SK-N-SH (cell line): ENCODE measurements around the gene PKNOX2. TPM values are rescaled to one million over a fixed set of nuclear protein-coding genes. Genes with fewer than 3 reads are reported as not detected.

Experiments used
- CTCF ChIA-PET: fragments of 300-600, 350-600 bp; formaldehyde crosslinking; extraction: SDS; loops from one replicate; lab custom pipeline; 2021; lab: Yijun Ruan, JAX
- POLR2A ChIA-PET: fragments of 350-600 bp; sonication (Branson Sonifier 250); formaldehyde crosslinking; extraction: SDS; loops from one replicate; lab custom pipeline; 2020; ENCODE audit warnings: antibody characterized with exemption, inconsistent platforms; lab: Yijun Ruan, JAX
- DNase-seq: peaks from one replicate; pipeline ENCODE4 v3.0.0; 2012
- H2AFZ ChIP-seq: fragments of 200-600 bp; sonication (generic); 2 replicates; pipeline ENCODE4 v1.8.1; 2016; ENCODE audit warnings: antibody characterized with exemption, mild to moderate bottlenecking, low read depth
- H3F3A ChIP-seq: fragments of 200-600 bp; sonication (generic); replicated peaks from 2 replicates; pipeline ENCODE3; 2016; ENCODE audit warnings: antibody characterized with exemption, mild to moderate bottlenecking; ENCODE audit not compliant: insufficient read depth
- H3K27ac ChIP-seq, 2 experiments: fragments of 200-500 bp in 1 of 2; fragments of 200-600 bp in 1 of 2; sonication (Bioruptor generic) in 1 of 2; sonication (generic), shearing (Covaris generic) in 1 of 2; 2 replicates each; pipeline versions ENCODE4 v1.5.1 to v1.6.1; 2014 to 2016; ENCODE audit warnings: low read depth in 2 of 2, inconsistent platforms in 1 of 2, low read length in 1 of 2, mild to moderate bottlenecking in 1 of 2, mixed read lengths in 1 of 2
- H3K27me3 ChIP-seq: fragments of 200-600 bp; sonication (generic), shearing (Covaris generic); 2 replicates; pipeline ENCODE4 v1.6.1; 2016; ENCODE audit warnings: mixed run types; ENCODE audit not compliant: insufficient read depth
- H3K36me3 ChIP-seq, 2 experiments: fragments of 200-500 bp in 1 of 2; fragments of 200-600 bp in 1 of 2; sonication (Bioruptor generic) in 1 of 2; sonication (generic) in 1 of 2; replicated peaks in 1 of 2; 2 replicates each; pipeline versions ENCODE3 to v1.5.1; 2014 to 2016; ENCODE audit warnings: low read length in 1 of 2, mild to moderate bottlenecking in 1 of 2; ENCODE audit not compliant: insufficient read depth in 2 of 2, control insufficient read depth in 1 of 2
- H3K4me1 ChIP-seq, 2 experiments: fragments of 200-500 bp in 1 of 2; fragments of 200-600 bp in 1 of 2; sonication (Bioruptor generic) in 1 of 2; sonication (generic), shearing (Covaris generic) in 1 of 2; 2 replicates each; pipeline versions ENCODE4 v1.5.1 to v1.6.1; 2014 to 2016; ENCODE audit warnings: low read depth in 1 of 2, low read length in 1 of 2, mixed run types in 1 of 2; ENCODE audit not compliant: insufficient read depth in 2 of 2, control insufficient read depth in 1 of 2
- H3K4me2 ChIP-seq: fragments of 200-600 bp; sonication (generic), shearing (Covaris generic); 2 replicates; pipeline ENCODE4 v1.6.1; 2017; ENCODE audit warnings: mixed run types
- H3K4me3 ChIP-seq, 2 experiments: fragments of 200-500 bp in 1 of 2; fragments of 200-600 bp in 1 of 2; sonication (Bioruptor generic) in 1 of 2; sonication (generic), shearing (Covaris generic) in 1 of 2; 2 replicates each; pipeline versions ENCODE4 v1.5.1 to v1.8.1; 2014 to 2016; ENCODE audit warnings: low read depth in 2 of 2, inconsistent platforms in 1 of 2, low read length in 1 of 2, mild to moderate bottlenecking in 1 of 2, mixed read lengths in 1 of 2, moderate library complexity in 1 of 2
- H3K79me2 ChIP-seq: fragments of 200-600 bp; sonication (generic); 2 replicates; pipeline ENCODE4 v1.8.1; 2017; ENCODE audit warnings: mild to moderate bottlenecking; ENCODE audit not compliant: insufficient read depth
- H3K9ac ChIP-seq: fragments of 200-600 bp; sonication (generic); 2 replicates; pipeline ENCODE4 v1.6.1; 2017; ENCODE audit warnings: mixed run types
- H3K9me2 ChIP-seq: fragments of 200-600 bp; sonication (generic); 2 replicates; pipeline ENCODE4 v1.6.1; 2017; ENCODE audit warnings: mixed run types
- H3K9me3 ChIP-seq: fragments of 200-600 bp; sonication (generic); 2 replicates; pipeline ENCODE4 v1.6.1; 2017; ENCODE audit warnings: mixed run types, mild to moderate bottlenecking, moderate library complexity
- H4K20me1 ChIP-seq: fragments of 200-600 bp; sonication (generic); 2 replicates; pipeline ENCODE4 v1.6.1; 2017; ENCODE audit warnings: mild to moderate bottlenecking, mixed run types; ENCODE audit not compliant: insufficient read depth
- CHD2 ChIP-seq: fragments of 150-350 bp; IDR thresholded peaks from 2 replicates; pipeline ENCODE4 v1.6.1; 2018; ENCODE audit warnings: low read length; ENCODE audit not compliant: partially characterized antibody
- ELF1 ChIP-seq: IDR thresholded peaks from 2 replicates; pipeline ENCODE4 v1.4.0; 2012
- EZH2phosphoT487 ChIP-seq: fragments of 200-600 bp; sonication (generic); IDR thresholded peaks from 2 replicates; pipeline ENCODE4 v1.6.1; 2017; ENCODE audit warnings: low read depth, mixed run types, mild to moderate bottlenecking, antibody characterized with exemption, moderate library complexity, borderline replicate concordance
- FOXM1 ChIP-seq: IDR thresholded peaks from 2 replicates; pipeline ENCODE4 v1.4.0; 2012; ENCODE audit warnings: low read depth, mild to moderate bottlenecking
- GATA2 ChIP-seq: sonication (generic); formaldehyde crosslinking; IDR thresholded peaks from 2 replicates; pipeline ENCODE4 v1.5.0; 2020; ENCODE audit warnings: mild to moderate bottlenecking, missing genetic modification reagents
- JUND ChIP-seq: IDR thresholded peaks from 2 replicates; pipeline ENCODE4 v1.4.0; 2012
- MXI1 ChIP-seq: IDR thresholded peaks from 2 replicates; pipeline ENCODE4 v1.6.1; 2012; ENCODE audit warnings: mild to moderate bottlenecking, low read depth, low read length, improper control_type of control experiment
- POLR2AphosphoS5 ChIP-seq: IDR thresholded peaks from 2 replicates; pipeline ENCODE4 v1.6.1; 2012; ENCODE audit warnings: low read depth, low read length
- RCOR1 ChIP-seq: fragments of 150-350 bp; IDR thresholded peaks from 2 replicates; pipeline ENCODE4 v1.6.1; 2017; ENCODE audit warnings: antibody characterized with exemption, low read length
- TCF12 ChIP-seq: IDR thresholded peaks from 2 replicates; pipeline ENCODE4 v1.4.0; 2012
- TEAD4 ChIP-seq: IDR thresholded peaks from 2 replicates; pipeline ENCODE4 v1.4.0; 2012; ENCODE audit warnings: mild to moderate bottlenecking, borderline replicate concordance; ENCODE audit not compliant: insufficient read depth
- YY1 ChIP-seq: IDR thresholded peaks from 2 replicates; pipeline ENCODE4 v1.4.0; 2012; ENCODE audit warnings: low read depth, mild to moderate bottlenecking
- WGBS: methylation state at CpG from one replicate; pipeline ENCODE4 v1.1.6; 2017; ENCODE audit warnings: low lambda C conversion rate; 5-methylcytosine and 5-hydroxymethylcytosine counted together
- polyA plus RNA-seq, 3 experiments: library from polyadenylated mRNA; depleted of rRNA; stranded (reverse); fragments of >200 nt; gene quantifications; 2 replicates each; pipeline ENCODE4 v1.2.3, GENCODE V29; 2012
- TF ChIP-seq, protein P1 (sequence below): fragments of 200-600 bp; sonication (generic); IDR thresholded peaks from 2 replicates; pipeline ENCODE4 v1.6.1; 2017; ENCODE audit warnings: antibody characterized with exemption, mild to moderate bottlenecking, moderate library complexity
- TF ChIP-seq, protein P2 (sequence below): fragments of 150-350 bp; IDR thresholded peaks from 2 replicates; pipeline ENCODE4 v1.6.1; 2016; ENCODE audit warnings: mild to moderate bottlenecking, low read depth, low read length
- TF ChIP-seq, protein P3 (sequence below): IDR thresholded peaks from 2 replicates; pipeline ENCODE4 v1.4.0; 2012; ENCODE audit warnings: low read depth, borderline replicate concordance

The PKNOX2 gene
- polyA plus RNA-seq, 1 of the 3 experiments (the other 2 are of a cell fraction), result 0.02 TPM

DNA sequence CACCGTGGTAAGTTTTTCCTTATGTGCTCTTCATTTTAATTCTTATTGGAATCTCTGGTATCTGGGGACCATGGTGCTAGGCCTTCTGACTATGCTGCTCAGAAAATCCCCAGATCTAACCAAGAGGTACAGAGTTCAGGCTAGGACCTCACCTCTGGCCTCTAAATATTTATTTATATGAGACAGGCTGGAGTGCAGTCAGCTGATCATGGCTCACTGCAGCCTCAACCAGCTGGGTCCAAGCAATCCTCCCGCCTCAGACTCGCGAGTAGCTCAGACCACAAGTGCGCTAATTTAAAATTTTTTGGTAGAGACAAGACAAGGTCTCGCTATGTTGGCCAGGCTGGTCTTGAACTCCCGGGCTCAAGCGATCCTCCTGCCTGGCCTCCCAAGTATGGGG lies 38.4 kb downstream of the PKNOX2 start:
- WGBS, result 74% methylated on average over 8 of the region's 8 CpGs
- H3K9me3 ChIP-seq, result no peaks in the 10 kb centered on the region
- no peak overlapping the region for H3K27ac ChIP-seq
- no peak overlapping the region for H2AFZ ChIP-seq
- no peak overlapping the region for H3K4me2 ChIP-seq
- no peaks in the 10 kb centered on the region for H3F3A ChIP-seq
- H3K36me3 ChIP-seq, result no peaks in the 10 kb centered on the region
- TF ChIP-seq POLR2AphosphoS5 (no peak), FOXM1 (no peak), CHD2 (no peak)
- TF ChIP-seq, protein P1, sequence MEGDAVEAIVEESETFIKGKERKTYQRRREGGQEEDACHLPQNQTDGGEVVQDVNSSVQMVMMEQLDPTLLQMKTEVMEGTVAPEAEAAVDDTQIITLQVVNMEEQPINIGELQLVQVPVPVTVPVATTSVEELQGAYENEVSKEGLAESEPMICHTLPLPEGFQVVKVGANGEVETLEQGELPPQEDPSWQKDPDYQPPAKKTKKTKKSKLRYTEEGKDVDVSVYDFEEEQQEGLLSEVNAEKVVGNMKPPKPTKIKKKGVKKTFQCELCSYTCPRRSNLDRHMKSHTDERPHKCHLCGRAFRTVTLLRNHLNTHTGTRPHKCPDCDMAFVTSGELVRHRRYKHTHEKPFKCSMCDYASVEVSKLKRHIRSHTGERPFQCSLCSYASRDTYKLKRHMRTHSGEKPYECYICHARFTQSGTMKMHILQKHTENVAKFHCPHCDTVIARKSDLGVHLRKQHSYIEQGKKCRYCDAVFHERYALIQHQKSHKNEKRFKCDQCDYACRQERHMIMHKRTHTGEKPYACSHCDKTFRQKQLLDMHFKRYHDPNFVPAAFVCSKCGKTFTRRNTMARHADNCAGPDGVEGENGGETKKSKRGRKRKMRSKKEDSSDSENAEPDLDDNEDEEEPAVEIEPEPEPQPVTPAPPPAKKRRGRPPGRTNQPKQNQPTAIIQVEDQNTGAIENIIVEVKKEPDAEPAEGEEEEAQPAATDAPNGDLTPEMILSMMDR, result no peak
- H3K9ac ChIP-seq, result no peak overlapping the region
- ChIA-PET POLR2A (no interaction called here), CTCF (interaction anchor here (0.6 to 3.1 kb wide), 2 partner anchors 143 to 237 kb away, joined by 4 to 10 read pairs; no protein-coding TSS in a partner anchor)
- H4K20me1 ChIP-seq, result no peaks in the 10 kb centered on the region
- H3K27me3 ChIP-seq, result no peaks in the 10 kb centered on the region
- H3K79me2 ChIP-seq, result no peaks in the 10 kb centered on the region
- DNase-seq, result no peak
- H3K4me1 ChIP-seq, result peaks cover 0 to 2% of the 10 kb centered on the region in 2 experiments; a peak in 1 of 4 replicates
- H3K4me3 ChIP-seq, result no peak overlapping the region
- H3K9me2 ChIP-seq, result no peaks in the 10 kb centered on the region

DNA sequence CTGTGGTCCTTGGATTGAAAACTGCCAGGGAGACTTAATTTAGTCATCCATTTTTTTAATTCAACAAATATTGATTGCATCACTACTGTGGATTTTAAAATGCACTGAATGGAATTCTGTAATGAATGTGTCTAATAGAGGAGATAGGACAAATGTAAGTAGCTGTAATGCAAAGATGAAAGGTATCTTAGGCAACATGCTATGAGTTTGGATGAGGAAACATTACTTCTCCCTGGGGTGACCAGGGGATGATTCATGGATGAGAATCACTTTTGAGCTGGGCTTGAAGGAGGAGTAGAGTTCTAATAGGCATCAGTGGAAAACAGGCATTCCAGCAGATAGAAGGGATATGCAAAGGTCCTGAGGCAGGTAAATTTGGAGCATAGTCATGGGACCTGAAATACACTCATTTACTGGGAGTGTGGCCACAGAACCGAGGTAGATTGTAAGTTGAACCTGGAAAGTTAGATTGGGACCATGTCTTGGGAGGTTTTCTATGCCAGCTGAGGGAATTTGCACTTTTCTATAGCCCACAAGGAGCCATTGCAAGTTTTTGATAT lies 43.4 kb downstream of the PKNOX2 start:
- Histone ChIP-seq H3K4me2 (no peak overlapping the region), H3K9ac (no peak overlapping the region), H3K4me1 (no peaks in the 10 kb centered on the region), H3K27me3 (no peaks in the 10 kb centered on the region), H3K36me3 (no peaks in the 10 kb centered on the region)
- DNase-seq, result no peak
- WGBS, result 0% methylated on average over 1 of the region's 1 CpG
- TF ChIP-seq EZH2phosphoT487 (no peak), RCOR1 (no peak), JUND (no peak), GATA2 (CRISPR knock-in tag) (no peak), MXI1 (no peak), TEAD4 (no peak), YY1 (no peak), ELF1 (no peak), TCF12 (no peak)
- TF ChIP-seq, protein P2, sequence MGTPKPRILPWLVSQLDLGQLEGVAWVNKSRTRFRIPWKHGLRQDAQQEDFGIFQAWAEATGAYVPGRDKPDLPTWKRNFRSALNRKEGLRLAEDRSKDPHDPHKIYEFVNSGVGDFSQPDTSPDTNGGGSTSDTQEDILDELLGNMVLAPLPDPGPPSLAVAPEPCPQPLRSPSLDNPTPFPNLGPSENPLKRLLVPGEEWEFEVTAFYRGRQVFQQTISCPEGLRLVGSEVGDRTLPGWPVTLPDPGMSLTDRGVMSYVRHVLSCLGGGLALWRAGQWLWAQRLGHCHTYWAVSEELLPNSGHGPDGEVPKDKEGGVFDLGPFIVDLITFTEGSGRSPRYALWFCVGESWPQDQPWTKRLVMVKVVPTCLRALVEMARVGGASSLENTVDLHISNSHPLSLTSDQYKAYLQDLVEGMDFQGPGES, result no peak
- TF ChIP-seq, protein P3, sequence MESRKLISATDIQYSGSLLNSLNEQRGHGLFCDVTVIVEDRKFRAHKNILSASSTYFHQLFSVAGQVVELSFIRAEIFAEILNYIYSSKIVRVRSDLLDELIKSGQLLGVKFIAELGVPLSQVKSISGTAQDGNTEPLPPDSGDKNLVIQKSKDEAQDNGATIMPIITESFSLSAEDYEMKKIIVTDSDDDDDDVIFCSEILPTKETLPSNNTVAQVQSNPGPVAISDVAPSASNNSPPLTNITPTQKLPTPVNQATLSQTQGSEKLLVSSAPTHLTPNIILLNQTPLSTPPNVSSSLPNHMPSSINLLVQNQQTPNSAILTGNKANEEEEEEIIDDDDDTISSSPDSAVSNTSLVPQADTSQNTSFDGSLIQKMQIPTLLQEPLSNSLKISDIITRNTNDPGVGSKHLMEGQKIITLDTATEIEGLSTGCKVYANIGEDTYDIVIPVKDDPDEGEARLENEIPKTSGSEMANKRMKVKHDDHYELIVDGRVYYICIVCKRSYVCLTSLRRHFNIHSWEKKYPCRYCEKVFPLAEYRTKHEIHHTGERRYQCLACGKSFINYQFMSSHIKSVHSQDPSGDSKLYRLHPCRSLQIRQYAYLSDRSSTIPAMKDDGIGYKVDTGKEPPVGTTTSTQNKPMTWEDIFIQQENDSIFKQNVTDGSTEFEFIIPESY, result no peak
- TF ChIP-seq, all 33 proteins: peak for 0
- ChIA-PET CTCF (interaction anchor here (1.1 kb wide), 1 partner anchor 43 kb away, joined by 3 read pairs; the partner anchor contains the start of gene PKNOX2), POLR2A (no interaction called here)
- Histone ChIP-seq H3K79me2 (no peaks in the 10 kb centered on the region), H4K20me1 (no peaks in the 10 kb centered on the region), H3K4me3 (no peak overlapping the region), H3K9me3 (no peaks in the 10 kb centered on the region), H3K27ac (no peak overlapping the region), H2AFZ (no peak overlapping the region), H3F3A (no peaks in the 10 kb centered on the region), H3K9me2 (no peaks in the 10 kb centered on the region)
